Astrocyte (in vitro differentiated cells and primary cell): ENCODE results near the gene FBXO31. TPM values are rescaled to one million over a fixed set of nuclear protein-coding genes. Genes with fewer than 3 reads are reported as not detected.
"Not testable (repeated sequence)": the region's sequence is repeated elsewhere in the genome, so short reads cannot be mapped to it uniquely, and the experiment has no call there.

Experiments used
- DNase-seq: peaks from one replicate; pipeline ENCODE4 v3.0.0-alpha.2; 2010; ENCODE audit warnings: low read depth
- FAIRE-seq: peaks from 2 replicates; lab custom pipeline; 2011; peaks lifted over from hg19 to GRCh38; lab: Jason Lieb, UNC
- H2AFZ ChIP-seq: 2 replicates; pipeline ENCODE4 v1.6.0; 2012; ENCODE audit warnings: low read depth, low read length, inconsistent platforms
- H3K27ac ChIP-seq: 2 replicates; pipeline ENCODE4 v1.5.1; 2011; ENCODE audit warnings: low read depth, low read length, inconsistent platforms
- H3K27me3 ChIP-seq: 2 replicates; pipeline ENCODE4 v1.6.0; 2011; ENCODE audit warnings: low read length, inconsistent platforms; ENCODE audit not compliant: insufficient read depth
- H3K36me3 ChIP-seq: 2 replicates; pipeline ENCODE4 v1.5.1; 2011; ENCODE audit warnings: low read length, inconsistent platforms; ENCODE audit not compliant: insufficient read depth
- H3K4me1 ChIP-seq: 2 replicates; pipeline ENCODE4 v1.5.1; 2011; ENCODE audit warnings: low read length, inconsistent platforms; ENCODE audit not compliant: insufficient read depth
- H3K4me2 ChIP-seq: 2 replicates; pipeline ENCODE4 v1.6.0; 2012; ENCODE audit warnings: low read length, inconsistent platforms
- H3K4me3 ChIP-seq: 2 replicates; pipeline ENCODE4 v1.5.1; 2011; ENCODE audit warnings: low read depth, mild to moderate bottlenecking, low read length, inconsistent platforms; ENCODE audit not compliant: insufficient read depth
- H3K79me2 ChIP-seq: 2 replicates; pipeline ENCODE4 v1.6.0; 2012; ENCODE audit warnings: mild to moderate bottlenecking, low read length, inconsistent platforms; ENCODE audit not compliant: insufficient read depth
- H3K9ac ChIP-seq: 2 replicates; pipeline ENCODE4 v1.6.0; 2012; ENCODE audit warnings: mild to moderate bottlenecking, low read length, inconsistent platforms
- H3K9me3 ChIP-seq: 2 replicates; pipeline ENCODE4 v1.5.1; 2012; ENCODE audit warnings: low read depth, mild to moderate bottlenecking, low read length, inconsistent platforms; ENCODE audit not compliant: insufficient read depth
- H4K20me1 ChIP-seq: 2 replicates; pipeline ENCODE4 v1.6.0; 2012; ENCODE audit warnings: low read length, inconsistent platforms; ENCODE audit not compliant: insufficient read depth
- H3K27ac Mint-ChIP-seq: one replicate; pipeline ENCODE4 v1.8.0; 2021; ENCODE audit warnings: mild to moderate bottlenecking, mixed read lengths; ENCODE audit not compliant: unreplicated experiment
- H3K27me3 Mint-ChIP-seq: one replicate; pipeline ENCODE4 v1.8.0; 2021; ENCODE audit warnings: low read depth, mixed read lengths; ENCODE audit not compliant: unreplicated experiment
- H3K36me3 Mint-ChIP-seq: one replicate; pipeline ENCODE4 v1.8.0; 2021; ENCODE audit warnings: low read depth, mixed read lengths; ENCODE audit not compliant: unreplicated experiment
- H3K4me1 Mint-ChIP-seq: one replicate; pipeline ENCODE4 v1.8.0; 2021; ENCODE audit warnings: low read depth, mixed read lengths; ENCODE audit not compliant: unreplicated experiment
- H3K4me3 Mint-ChIP-seq: one replicate; pipeline ENCODE4 v1.8.0; 2021; ENCODE audit warnings: mild to moderate bottlenecking, moderate library complexity, mixed read lengths; ENCODE audit not compliant: unreplicated experiment
- H3K9me3 Mint-ChIP-seq: one replicate; pipeline ENCODE4 v1.8.0; 2021; ENCODE audit warnings: mild to moderate bottlenecking, mixed read lengths; ENCODE audit not compliant: unreplicated experiment
- CTCF ChIP-seq: IDR thresholded peaks from 2 replicates; pipeline ENCODE4 v1.5.1; 2011; ENCODE audit warnings: low read depth, mild to moderate bottlenecking, inconsistent platforms, low read length, moderate library complexity; ENCODE audit not compliant: insufficient read depth
- EZH2 ChIP-seq: IDR thresholded peaks from 2 replicates; pipeline ENCODE4 v1.6.1; 2012; ENCODE audit warnings: mild to moderate bottlenecking, low read length, inconsistent platforms; ENCODE audit not compliant: insufficient read depth
- total RNA-seq: library from RNA; stranded (reverse); gene quantifications from 2 replicates; pipeline ENCODE4 v1.2.1, GENCODE V29; 2021

Gene FBXO31
- total RNA-seq, 1 donor from 2014 or later: 34.9 TPM

- H3K27ac ChIP-seq: peak overlapping the region; percentile 86
- no peaks in the 10 kb centered on the region for H3K9me3 ChIP-seq
- peak overlapping the region; percentile 89 for H3K9ac ChIP-seq
Measured at GRCh38 chr16:87391324-87391949, 7.9 kb upstream of the FBXO31 start.

DNA sequence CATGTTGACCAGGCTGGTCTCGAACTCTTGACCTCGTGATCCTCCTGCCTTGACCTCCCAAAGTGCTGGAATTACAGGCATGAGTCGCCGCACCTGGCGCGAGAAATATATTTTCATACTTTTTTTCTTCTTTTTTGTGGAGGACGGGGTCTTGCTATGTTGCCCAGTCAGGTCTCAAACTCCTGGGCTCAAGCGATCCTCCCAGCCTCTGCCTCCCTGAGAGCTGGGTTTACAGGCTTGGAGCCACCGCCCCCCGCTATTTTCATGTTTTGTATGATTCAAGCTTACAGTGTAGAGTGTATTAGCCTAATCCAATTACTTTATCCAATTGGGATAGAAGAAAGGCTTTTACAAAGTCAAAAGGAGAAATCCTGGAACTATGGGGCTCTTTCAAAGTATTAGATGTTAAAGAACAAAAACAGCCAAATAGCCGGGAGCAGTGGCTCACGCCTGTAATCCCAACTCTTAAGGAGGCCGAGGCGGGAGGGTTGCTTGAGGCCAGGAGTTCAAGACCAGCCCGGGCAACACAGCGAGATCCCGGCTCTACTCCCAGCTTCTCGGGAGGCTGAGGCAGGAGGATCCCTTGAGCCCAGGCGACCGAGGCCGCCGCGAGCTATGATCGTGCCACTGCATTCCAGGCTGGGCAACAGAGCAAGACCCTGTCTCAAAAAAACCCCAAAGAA is 7.2 kb upstream of the FBXO31 start:
- Histone ChIP-seq H4K20me1 (peaks cover 31% of the 10 kb centered on the region), H2AFZ (no peak overlapping the region), H3K79me2 (peaks cover 33% of the 10 kb centered on the region), H3K36me3 (no peaks in the 10 kb centered on the region), H3K27ac (peak overlapping the region; percentile 86), H3K9me3 (no peaks in the 10 kb centered on the region), H3K4me1 (peaks cover 18% of the 10 kb centered on the region), H3K4me3 (no peak overlapping the region), H3K4me2 (peak overlapping the region; percentile 87), H3K27me3 (no peaks in the 10 kb centered on the region), H3K9ac (peak overlapping the region; percentile 89)
- TF ChIP-seq CTCF: no peak
- DNase-seq: no peak
- Mint-ChIP-seq H3K9me3 (no peaks in the 10 kb centered on the region), H3K36me3 (peaks cover 8% of the 10 kb centered on the region), H3K27ac (peak overlapping the region; percentile 99), H3K27me3 (no peaks in the 10 kb centered on the region), H3K4me1 (peaks cover 20% of the 10 kb centered on the region), H3K4me3 (peak overlapping the region; percentile 85)
- no peak for FAIRE-seq

More at GRCh38 chr16:87391324-87391949, 7.9 kb upstream of the FBXO31 start:
- no peak for DNase-seq
- H4K20me1 ChIP-seq: peaks cover 36% of the 10 kb centered on the region
- peaks cover 18% of the 10 kb centered on the region for H3K4me1 ChIP-seq
- H3K4me1 Mint-ChIP-seq: peaks cover 21% of the 10 kb centered on the region
- H3K4me3 ChIP-seq: peak overlapping the region; percentile 80
- H3K27ac Mint-ChIP-seq: peak overlapping the region; percentile 99
- H2AFZ ChIP-seq: peak overlapping the region; percentile 59
- peaks cover 40% of the 10 kb centered on the region for H3K79me2 ChIP-seq
- peak overlapping the region; percentile 85 for H3K4me3 Mint-ChIP-seq
- H3K4me2 ChIP-seq: peak overlapping the region; percentile 87
- no peak for TF ChIP-seq EZH2
- TF ChIP-seq CTCF: no peak
- peaks cover 9% of the 10 kb centered on the region for H3K36me3 Mint-ChIP-seq
- H3K27me3 ChIP-seq: no peaks in the 10 kb centered on the region
- no peaks in the 10 kb centered on the region for H3K36me3 ChIP-seq
- no peak for FAIRE-seq
- H3K27me3 Mint-ChIP-seq: no peaks in the 10 kb centered on the region
- no peaks in the 10 kb centered on the region for H3K9me3 Mint-ChIP-seq

GRCh38 chr16:87389914-87390313 is 6.3 kb upstream of the FBXO31 start:
- H3K9me3 Mint-ChIP-seq, H3K9ac ChIP-seq, H3K36me3 ChIP-seq, H3K9me3 ChIP-seq, DNase-seq, FAIRE-seq, H3K27me3 Mint-ChIP-seq, H3K27ac ChIP-seq, H3K4me3 ChIP-seq, H3K4me2 ChIP-seq, H3K36me3 Mint-ChIP-seq, H2AFZ ChIP-seq, H3K27me3 ChIP-seq: not testable (repeated sequence)
- H3K4me1 Mint-ChIP-seq: peaks cover 20% of the 10 kb centered on the region
- Histone ChIP-seq H3K4me1 (peaks cover 18% of the 10 kb centered on the region), H3K79me2 (peaks cover 25% of the 10 kb centered on the region), H4K20me1 (peaks cover 23% of the 10 kb centered on the region)
- H3K4me3 Mint-ChIP-seq: peak overlapping the region; percentile 62
- peak overlapping the region; percentile 77 for H3K27ac Mint-ChIP-seq
